ENCODE results near the gene ZFP91. TPM values are rescaled to one million over a fixed set of nuclear protein-coding genes. Genes with fewer than 3 reads are reported as not detected.

ZFP91 gene
- polyA plus RNA-seq, 1 donor from 2014 or later = 32.7 TPM

- Histone ChIP-seq H3K4me3 (ENCODE audit: low read length) (peak overlapping the region; percentile 1), H3K9ac (ENCODE audit: low read length) (no peak overlapping the region), H4K20me1 (ENCODE audit: insufficient read depth) (no peaks in the 10 kb centered on the region), H3K79me2 (replicated peaks; ENCODE audit: insufficient read depth, low read length) (peaks cover 64% of the 10 kb centered on the region), H3K27ac (ENCODE audit: low read length) (no peak overlapping the region), H3F3A (ENCODE audit: insufficient read depth, low read length, poor library complexity, severe bottlenecking) (peaks cover 5% of the 10 kb centered on the region), H3K4me2 (ENCODE audit: low read length) (peak overlapping the region; percentile 36), H3K36me3 (ENCODE audit: insufficient read depth, low read length) (peaks cover 7% of the 10 kb centered on the region), H3K27me3 (ENCODE audit: insufficient read depth, low read depth, low read length) (no peaks in the 10 kb centered on the region), H3K9me3 (ENCODE audit: low read length) (no peaks in the 10 kb centered on the region), H2AFZ (ENCODE audit: low read depth, low read length) (no peak overlapping the region), H3K9me2 (ENCODE audit: insufficient read depth, low read length) (no peaks in the 10 kb centered on the region)
- no peak for TF ChIP-seq REST (IDR thresholded peaks at IDR 0.05; ENCODE audit: borderline replicate concordance)
- no peak for TF ChIP-seq RAD21 (conservative IDR thresholded peaks at IDR 0.05)
- no peak for TF ChIP-seq POLR2AphosphoS5 (IDR thresholded peaks at IDR 0.05)
- TF ChIP-seq EZH2 (IDR thresholded peaks at IDR 0.05; ENCODE audit: borderline replicate concordance, insufficient read depth, low read length, poor library complexity, severe bottlenecking) = no peak
- no peak for TF ChIP-seq TAF1 (IDR thresholded peaks at IDR 0.05; ENCODE audit: low read depth)
- no peak for TF ChIP-seq SMC3 (conservative IDR thresholded peaks at IDR 0.05; ENCODE audit: poor library complexity)
- TF ChIP-seq EP300 (conservative IDR thresholded peaks at IDR 0.05; ENCODE audit: poor library complexity, severe bottlenecking) = no peak
- no peak for TF ChIP-seq MXI1 (conservative IDR thresholded peaks at IDR 0.05; ENCODE audit: poor library complexity, severe bottlenecking)
- TF ChIP-seq CTCF (IDR thresholded peaks at IDR 0.05; ENCODE audit: poor library complexity, severe bottlenecking) = no peak
These were observed 3.6 kb downstream of the ZFP91 start for GRCh38 chr11:58582437-58582836.

- H3K27ac ChIP-seq (ENCODE audit: low read length) = no peak overlapping the region
- no peaks in the 10 kb centered on the region for H3K9me2 ChIP-seq (ENCODE audit: insufficient read depth, low read length)
- TF ChIP-seq RAD21 (conservative IDR thresholded peaks at IDR 0.05) = no peak
- H3K79me2 ChIP-seq (replicated peaks; ENCODE audit: insufficient read depth, low read length) = peaks cover 58% of the 10 kb centered on the region
- no peaks in the 10 kb centered on the region for H3K27me3 ChIP-seq (ENCODE audit: insufficient read depth, low read depth, low read length)
- H3K4me3 ChIP-seq (ENCODE audit: low read length) = no peak overlapping the region
- no peaks in the 10 kb centered on the region for H4K20me1 ChIP-seq (ENCODE audit: insufficient read depth)
- H3K9me3 ChIP-seq (ENCODE audit: low read length) = no peaks in the 10 kb centered on the region
- peaks cover 7% of the 10 kb centered on the region for H3K36me3 ChIP-seq (ENCODE audit: insufficient read depth, low read length)
- H2AFZ ChIP-seq (ENCODE audit: low read depth, low read length) = no peak overlapping the region
- no peaks in the 10 kb centered on the region for H3F3A ChIP-seq (ENCODE audit: insufficient read depth, low read length, poor library complexity, severe bottlenecking)
- H3K9ac ChIP-seq (ENCODE audit: low read length) = no peak overlapping the region
- H3K4me2 ChIP-seq (ENCODE audit: low read length) = no peak overlapping the region
These were observed 8.1 kb downstream of the ZFP91 start for GRCh38 chr11:58586998-58587397.

GRCh38 chr11:58591659-58592058, 12.8 kb downstream of the ZFP91 start:
- no peaks in the 10 kb centered on the region for H3K9me3 ChIP-seq (ENCODE audit: low read length)
- no peak for TF ChIP-seq EZH2 (IDR thresholded peaks at IDR 0.05; ENCODE audit: borderline replicate concordance, insufficient read depth, low read length, poor library complexity, severe bottlenecking)
- no peak for TF ChIP-seq EP300 (conservative IDR thresholded peaks at IDR 0.05; ENCODE audit: poor library complexity, severe bottlenecking)
- no peak for TF ChIP-seq RAD21 (conservative IDR thresholded peaks at IDR 0.05)
- TF ChIP-seq POLR2AphosphoS5 (IDR thresholded peaks at IDR 0.05) = no peak
- TF ChIP-seq SMC3 (conservative IDR thresholded peaks at IDR 0.05; ENCODE audit: poor library complexity) = no peak
- no peak for TF ChIP-seq MXI1 (conservative IDR thresholded peaks at IDR 0.05; ENCODE audit: poor library complexity, severe bottlenecking)
- TF ChIP-seq TAF1 (IDR thresholded peaks at IDR 0.05; ENCODE audit: low read depth) = no peak
- no peak for TF ChIP-seq REST (IDR thresholded peaks at IDR 0.05; ENCODE audit: borderline replicate concordance)
- no peak for TF ChIP-seq CTCF (IDR thresholded peaks at IDR 0.05; ENCODE audit: poor library complexity, severe bottlenecking)
- H3K9ac ChIP-seq (ENCODE audit: low read length) = no peak overlapping the region
- no peaks in the 10 kb centered on the region for H4K20me1 ChIP-seq (ENCODE audit: insufficient read depth)
- no peak overlapping the region for H3K27ac ChIP-seq (ENCODE audit: low read length)
- no peaks in the 10 kb centered on the region for H3F3A ChIP-seq (ENCODE audit: insufficient read depth, low read length, poor library complexity, severe bottlenecking)
- H3K36me3 ChIP-seq (ENCODE audit: insufficient read depth, low read length) = peaks cover 7% of the 10 kb centered on the region
- no peak overlapping the region for H3K4me2 ChIP-seq (ENCODE audit: low read length)
- no peaks in the 10 kb centered on the region for H3K27me3 ChIP-seq (ENCODE audit: insufficient read depth, low read depth, low read length)
- no peak overlapping the region for H3K4me3 ChIP-seq (ENCODE audit: low read length)
- H3K79me2 ChIP-seq (replicated peaks; ENCODE audit: insufficient read depth, low read length) = peaks cover 27% of the 10 kb centered on the region
- no peaks in the 10 kb centered on the region for H3K9me2 ChIP-seq (ENCODE audit: insufficient read depth, low read length)
- H2AFZ ChIP-seq (ENCODE audit: low read depth, low read length) = no peak overlapping the region

Data from neural cell (in vitro differentiated cells).